Fibroblast of lung (primary cell): ENCODE measurements around the gene WNT5B. TPM values are rescaled to one million over a fixed set of nuclear protein-coding genes. Genes with fewer than 3 reads are reported as not detected.

Source experiments
- DNase-seq, 2 donors: peaks; one replicate each; pipeline versions ENCODE4 v3.0.0 to v3.0.0-alpha.2; 2010; ENCODE audit warnings: low read depth in 2 of 2
- H2AFZ ChIP-seq: 2 replicates; pipeline ENCODE4 v1.5.1; 2012; ENCODE audit warnings: low read length, control low read depth, inconsistent platforms
- H3K27ac ChIP-seq: 2 replicates; pipeline ENCODE4 v1.5.1; 2011; ENCODE audit warnings: low read length, control low read depth; ENCODE audit not compliant: insufficient read depth
- H3K27me3 ChIP-seq: 2 replicates; pipeline ENCODE4 v1.5.1; 2011; ENCODE audit warnings: mild to moderate bottlenecking, low read length; ENCODE audit not compliant: control insufficient read depth, insufficient read depth
- H3K36me3 ChIP-seq: 2 replicates; pipeline ENCODE4 v1.5.1; 2011; ENCODE audit warnings: low read length; ENCODE audit not compliant: control insufficient read depth, insufficient read depth
- H3K4me1 ChIP-seq: 2 replicates; pipeline ENCODE4 v1.5.1; 2011; ENCODE audit warnings: low read length; ENCODE audit not compliant: control insufficient read depth, insufficient read depth; ENCODE audit errors: extremely low read depth
- H3K4me2 ChIP-seq: 2 replicates; pipeline ENCODE4 v1.5.1; 2011; ENCODE audit warnings: low read length, control low read depth; ENCODE audit not compliant: insufficient read depth; ENCODE audit errors: extremely low read depth
- H3K4me3 ChIP-seq, 4 experiments: fragments of 200-600 bp in 1 of 4; sonication (generic) in 1 of 4; replicated peaks in 1 of 4; 2 replicates each; pipeline ENCODE4 v1.5.1; 2011 to 2016; ENCODE audit warnings: low read length in 4 of 4, low read depth in 3 of 4, mild to moderate bottlenecking in 3 of 4, control low read depth in 2 of 4, inconsistent platforms in 1 of 4, mixed read lengths in 1 of 4; ENCODE audit not compliant: insufficient read depth in 1 of 4; ENCODE audit errors: control extremely low read depth in 1 of 4
- H3K79me2 ChIP-seq: 2 replicates; pipeline ENCODE4 v1.5.1; 2012; ENCODE audit warnings: mild to moderate bottlenecking, low read length, inconsistent platforms; ENCODE audit not compliant: control insufficient read depth, insufficient read depth
- H3K9ac ChIP-seq: 2 replicates; pipeline ENCODE4 v1.5.1; 2011; ENCODE audit warnings: mild to moderate bottlenecking, low read length, control low read depth; ENCODE audit not compliant: insufficient read depth
- H3K9me3 ChIP-seq: 2 replicates; pipeline ENCODE4 v1.5.1; 2012; ENCODE audit warnings: low read depth, low read length; ENCODE audit not compliant: control insufficient read depth, insufficient read depth
- H4K20me1 ChIP-seq: 2 replicates; pipeline ENCODE4 v1.5.1; 2011; ENCODE audit warnings: low read length; ENCODE audit not compliant: control insufficient read depth, insufficient read depth; ENCODE audit errors: extremely low read depth
- CTCF ChIP-seq, 2 donors: IDR thresholded peaks in 1 of 2; conservative IDR thresholded peaks in 1 of 2; 1 replicate in 1 of 2; 2 replicates in 1 of 2; pipeline ENCODE4 v1.5.1; 2011 to 2012; ENCODE audit warnings: low read length in 2 of 2, control low read depth in 1 of 2, inconsistent platforms in 1 of 2, low read depth in 1 of 2, mild to moderate bottlenecking in 1 of 2
- EZH2 ChIP-seq: IDR thresholded peaks from 2 replicates; pipeline ENCODE4 v1.5.1; 2012; ENCODE audit warnings: low read length, control low read depth, mild to moderate bottlenecking; ENCODE audit errors: missing control alignments
- polyA plus RNA-seq, 2 donors: library from polyadenylated mRNA; depleted of rRNA in 1 of 2; stranded (reverse) in 1 of 2; unstranded in 1 of 2; fragments of >200 nt; gene quantifications; 2 replicates each; pipeline ENCODE4 v1.2.1, GENCODE V29; 2011 to 2012; ENCODE audit warnings: missing spikeins in 1 of 2
- total RNA-seq: library from RNA; depleted of rRNA; stranded (reverse); fragments of >200 nt; gene quantifications from 2 replicates; pipeline ENCODE4 v1.2.1, GENCODE V29; 2014

The WNT5B gene
- total and polyA plus RNA-seq, 2 donors (not counting 1 experiment from before 2014, with no cell fraction given) = 46.9 to 105 TPM

GRCh38 chr12:1590221-1590979, 38.6 kb upstream of the WNT5B start:
- Histone ChIP-seq H3K36me3 (peaks cover 2% of the 10 kb centered on the region), H3K79me2 (peaks cover 78% of the 10 kb centered on the region), H3K4me1 (peaks cover 19% of the 10 kb centered on the region), H3K9me3 (no peaks in the 10 kb centered on the region), H3K9ac (no peak overlapping the region), H3K4me3 (peak overlapping the region; percentile 16 to 76 (median 57)), H4K20me1 (peaks cover 2% of the 10 kb centered on the region), H2AFZ (no peak overlapping the region), H3K27me3 (no peaks in the 10 kb centered on the region), H3K27ac (no peak overlapping the region), H3K4me2 (peak overlapping the region; percentile 98)
- TF ChIP-seq CTCF (conservative IDR thresholded peaks at IDR 0.05 in 1 of 2, IDR thresholded peaks at IDR 0.05 in 1 of 2; ENCODE audit: low read depth in 1 of 2, low read length in 2 of 2) (no peak), EZH2 (no peak)
- DNase-seq = peak; percentile 78 to 90

GRCh38 chr12:1591034-1591433, 38.0 kb upstream of the WNT5B start:
- H3K4me1 ChIP-seq = peaks cover 21% of the 10 kb centered on the region
- no peak overlapping the region for H2AFZ ChIP-seq
- TF ChIP-seq CTCF (conservative IDR thresholded peaks at IDR 0.05 in 1 of 2, IDR thresholded peaks at IDR 0.05 in 1 of 2; ENCODE audit: low read depth in 1 of 2, low read length in 2 of 2) (no peak), EZH2 (no peak)
- peak overlapping the region; percentile 16 to 76 (median 57) for H3K4me3 ChIP-seq
- peaks cover 78% of the 10 kb centered on the region for H3K79me2 ChIP-seq
- peak in 1 of 2 donors; percentile 45 for DNase-seq
- peak overlapping the region; percentile 98 for H3K4me2 ChIP-seq
- H3K27me3 ChIP-seq = no peaks in the 10 kb centered on the region
- no peak overlapping the region for H3K9ac ChIP-seq
- H3K27ac ChIP-seq = no peak overlapping the region
- H3K9me3 ChIP-seq = no peaks in the 10 kb centered on the region
- peaks cover 2% of the 10 kb centered on the region for H4K20me1 ChIP-seq
- H3K36me3 ChIP-seq = peaks cover 2% of the 10 kb centered on the region

GRCh38 chr12:1591543-1591942, 37.5 kb upstream of the WNT5B start:
- no peak overlapping the region for H2AFZ ChIP-seq
- TF ChIP-seq EZH2 (no peak), CTCF (conservative IDR thresholded peaks at IDR 0.05 in 1 of 2, IDR thresholded peaks at IDR 0.05 in 1 of 2; ENCODE audit: low read depth in 1 of 2, low read length in 2 of 2) (no peak)
- peak in 1 of 2 donors; percentile 58 for DNase-seq
- H3K9me3 ChIP-seq = no peaks in the 10 kb centered on the region
- peaks cover 78% of the 10 kb centered on the region for H3K79me2 ChIP-seq
- peak overlapping the region; percentile 26 for H3K9ac ChIP-seq
- H3K27ac ChIP-seq = no peak overlapping the region
- H4K20me1 ChIP-seq = peaks cover 2% of the 10 kb centered on the region
- no peaks in the 10 kb centered on the region for H3K27me3 ChIP-seq
- H3K4me2 ChIP-seq = peak overlapping the region; percentile 98
- peaks cover 2% of the 10 kb centered on the region for H3K36me3 ChIP-seq
- peak overlapping the region; percentile 16 to 76 (median 57) for H3K4me3 ChIP-seq
- peaks cover 21% of the 10 kb centered on the region for H3K4me1 ChIP-seq
